Loucy (cell line): ENCODE data around the gene PCBD1.

Experiments
- H2AFZ ChIP-seq: fragments of 200-600 bp; sonication (generic); 2 replicates; pipeline ENCODE4 v1.6.0; 2016; ENCODE audit warnings: antibody characterized with exemption, mild to moderate bottlenecking, low read length, moderate library complexity
- H3F3A ChIP-seq: fragments of 200-600 bp; 2 replicates; pipeline ENCODE4 v1.6.0; 2016; ENCODE audit warnings: antibody characterized with exemption, low read depth, mild to moderate bottlenecking
- H3K27me3 ChIP-seq: fragments of 200-600 bp; sonication (generic); 2 replicates; pipeline ENCODE4 v1.6.1; 2014; ENCODE audit warnings: low read length, mild to moderate bottlenecking; ENCODE audit not compliant: insufficient read depth, poor library complexity, severe bottlenecking
- H3K36me3 ChIP-seq: fragments of 200-600 bp; sonication (generic); 2 replicates; pipeline ENCODE4 v1.6.1; 2016; ENCODE audit warnings: low read length; ENCODE audit not compliant: insufficient read depth
- H3K4me1 ChIP-seq: fragments of 200-600 bp; sonication (generic); 2 replicates; pipeline ENCODE4 v1.5.1; 2014; ENCODE audit warnings: low read length, mild to moderate bottlenecking; ENCODE audit not compliant: insufficient read depth, poor library complexity, severe bottlenecking
- H3K4me2 ChIP-seq: fragments of 200-600 bp; sonication (generic); 2 replicates; pipeline ENCODE4 v1.6.0; 2014; ENCODE audit warnings: antibody characterized with exemption, low read length, low read depth, mild to moderate bottlenecking; ENCODE audit not compliant: poor library complexity, severe bottlenecking
- H3K4me3 ChIP-seq: fragments of 200-600 bp; sonication (generic); 2 replicates; pipeline ENCODE4 v1.5.1; 2014; ENCODE audit warnings: low read length, mild to moderate bottlenecking, mixed read lengths; ENCODE audit not compliant: poor library complexity, severe bottlenecking
- H3K79me2 ChIP-seq: fragments of 200-600 bp; sonication (generic); 2 replicates; pipeline ENCODE4 v1.6.1; 2014; ENCODE audit warnings: low read length; ENCODE audit not compliant: insufficient read depth
- H3K9ac ChIP-seq: fragments of 200-600 bp; sonication (generic); 2 replicates; pipeline ENCODE4 v1.6.0; 2014; ENCODE audit warnings: mild to moderate bottlenecking, low read depth, low read length, moderate library complexity; ENCODE audit not compliant: poor library complexity, severe bottlenecking
- H3K9me2 ChIP-seq: fragments of 200-600 bp; sonication (generic); replicated peaks from 2 replicates; pipeline ENCODE4 v1.6.1; 2016; ENCODE audit warnings: low read depth, low read length, mixed read lengths
- H3K9me3 ChIP-seq: fragments of 200-600 bp; sonication (generic); 2 replicates; pipeline ENCODE4 v1.6.1; 2014; ENCODE audit warnings: mild to moderate bottlenecking, antibody characterized with exemption, low read length, low read depth; ENCODE audit not compliant: insufficient read depth
- H4K20me1 ChIP-seq: fragments of 200-600 bp; sonication (generic); 2 replicates; pipeline ENCODE4 v1.6.0; 2014; ENCODE audit warnings: antibody characterized with exemption, low read length, mild to moderate bottlenecking; ENCODE audit not compliant: insufficient read depth, poor library complexity, severe bottlenecking
- CTCF ChIP-seq: fragments of 200-600 bp; sonication (generic); conservative IDR thresholded peaks from 2 replicates; pipeline ENCODE4 v1.5.1; 2014; ENCODE audit warnings: mild to moderate bottlenecking, antibody characterized with exemption, low read length
- EZH2phosphoT487 ChIP-seq: fragments of 200-600 bp; IDR thresholded peaks from 2 replicates; pipeline ENCODE4 v1.6.1; 2018; ENCODE audit warnings: antibody characterized with exemption, mild to moderate bottlenecking, moderate library complexity, borderline replicate concordance

Gene PCBD1

GRCh38 chr10:70917635-70918034 is 29.3 kb upstream of the PCBD1 start:
- Histone ChIP-seq H3K36me3 (no peaks in the 10 kb centered on the region), H3K79me2 (no peaks in the 10 kb centered on the region), H3K9me3 (no peaks in the 10 kb centered on the region), H3K9ac (no peak overlapping the region), H3F3A (no peaks in the 10 kb centered on the region), H3K4me1 (no peaks in the 10 kb centered on the region), H3K9me2 (no peaks in the 10 kb centered on the region), H3K4me2 (no peak overlapping the region), H4K20me1 (no peaks in the 10 kb centered on the region), H2AFZ (no peak overlapping the region), H3K27me3 (no peaks in the 10 kb centered on the region), H3K4me3 (no peak overlapping the region)
- no peak for TF ChIP-seq EZH2phosphoT487
- no peak for TF ChIP-seq CTCF

GRCh38 chr10:70917226-70917625 is 28.9 kb upstream of the PCBD1 start:
- Histone ChIP-seq H3K4me1 (no peaks in the 10 kb centered on the region), H3K79me2 (no peaks in the 10 kb centered on the region), H3K4me3 (no peak overlapping the region), H2AFZ (no peak overlapping the region), H3K27me3 (no peaks in the 10 kb centered on the region), H4K20me1 (no peaks in the 10 kb centered on the region), H3K4me2 (no peak overlapping the region), H3K36me3 (no peaks in the 10 kb centered on the region), H3K9ac (no peak overlapping the region), H3F3A (no peaks in the 10 kb centered on the region), H3K9me3 (no peaks in the 10 kb centered on the region), H3K9me2 (no peaks in the 10 kb centered on the region)
- TF ChIP-seq CTCF, result no peak

- no peak overlapping the region for H2AFZ ChIP-seq
- no peaks in the 10 kb centered on the region for H4K20me1 ChIP-seq
- no peaks in the 10 kb centered on the region for H3K9me3 ChIP-seq
- H3K79me2 ChIP-seq, result no peaks in the 10 kb centered on the region
- H3K36me3 ChIP-seq, result no peaks in the 10 kb centered on the region
- H3K9me2 ChIP-seq, result no peaks in the 10 kb centered on the region
- H3F3A ChIP-seq, result no peaks in the 10 kb centered on the region
- H3K27me3 ChIP-seq, result no peaks in the 10 kb centered on the region
- no peaks in the 10 kb centered on the region for H3K4me1 ChIP-seq
- no peak overlapping the region for H3K4me3 ChIP-seq
- H3K4me2 ChIP-seq, result no peak overlapping the region
- no peak overlapping the region for H3K9ac ChIP-seq
- no peak for TF ChIP-seq CTCF
- TF ChIP-seq EZH2phosphoT487, result no peak
These were observed 27.9 kb upstream of the PCBD1 start for GRCh38 chr10:70916241-70916640.
